ENCODE measurements around the gene MTSS2. TPM values are rescaled to one million over a fixed set of nuclear protein-coding genes. Genes with fewer than 3 reads are reported as not detected.
A peak's percentile ranks its signal among the peaks of the same experiment; 100 is the strongest.

Gene MTSS2
- total and polyA plus RNA-seq, 2 of the 4 experiments (the other 2 are of a cell fraction) = 9.1 to 86.2 TPM

DNA sequence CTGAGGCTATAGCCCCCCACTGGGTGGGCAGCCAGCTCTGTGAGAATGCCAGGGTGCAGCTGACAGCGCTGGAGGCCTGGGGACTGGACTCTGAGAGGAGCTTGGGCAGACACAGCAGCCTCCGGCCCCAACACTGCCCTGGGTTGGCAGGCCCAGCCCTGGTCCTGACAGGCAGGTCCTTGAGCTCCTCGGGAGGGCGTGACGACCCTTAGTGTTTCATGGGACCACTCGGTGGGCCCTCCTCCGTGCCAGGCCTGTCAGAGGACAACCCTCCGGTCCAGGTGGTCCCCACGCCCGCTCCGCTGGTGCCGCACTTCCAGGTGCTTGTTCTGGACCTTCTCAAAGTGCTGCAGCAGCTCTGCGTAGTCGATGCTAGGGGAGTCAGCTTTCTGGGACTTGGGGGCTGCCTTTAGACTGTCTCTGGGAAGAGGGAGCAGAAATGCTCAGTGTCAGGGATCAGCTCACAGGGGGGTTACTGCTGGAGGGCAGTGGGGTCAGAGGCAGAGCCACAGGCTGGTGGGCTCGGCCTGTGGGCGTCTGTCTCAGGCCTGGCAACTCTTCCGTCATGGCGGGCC lies 1.9 kb upstream of the MTSS2 start:
- Histone ChIP-seq H2AK5ac (ENCODE audit: low read depth, low read length) (peak overlapping the region; percentile 100), H4K91ac (ENCODE audit: insufficient read depth, low read depth, low read length) (peak overlapping the region; percentile 97), H3K56ac (ENCODE audit: extremely low read depth, insufficient read depth, low read length) (no peak overlapping the region; the same call in 1 of the 2 replicates), H3K18ac (ENCODE audit: low read depth, low read length) (peak overlapping the region; percentile 74), H3K4me3 (ENCODE audit: insufficient read depth, low read depth, low read length) (no peak overlapping the region), H3K4me2 (ENCODE audit: low read depth, low read length) (no peak overlapping the region), H3K9me1 (ENCODE audit: insufficient read depth, low read length) (peaks cover 48% of the 10 kb centered on the region), H2BK20ac (ENCODE audit: low read depth, low read length) (peak overlapping the region; percentile 89), H2BK5ac (ENCODE audit: low read depth, low read length, poor library complexity, severe bottlenecking) (peak overlapping the region; percentile 81), H2AK9ac (replicated peaks; ENCODE audit: low read depth, low read length, poor library complexity) (peak overlapping the region; percentile 97), H3K4ac (ENCODE audit: low read depth, low read length) (peak overlapping the region; percentile 99), H3K14ac (replicated peaks; ENCODE audit: low read depth, low read length) (peak overlapping the region; percentile 96), H2BK15ac (ENCODE audit: low read depth, low read length) (peak overlapping the region; percentile 99; the same call in 2 of the 3 replicates), H4K20me1 (ENCODE audit: insufficient read depth, low read length) (peaks cover 25% of the 10 kb centered on the region), H3K4me1 (ENCODE audit: control insufficient read depth, insufficient read depth, low read length) (peaks cover 64% of the 10 kb centered on the region), H3K36me3 (ENCODE audit: control insufficient read depth, insufficient read depth, low read length) (peaks cover 12% of the 10 kb centered on the region), H4K8ac (ENCODE audit: low read depth in 2 of 2, low read length in 2 of 2) (peak overlapping the region; percentile 92 to 98), H3K23ac (ENCODE audit: low read depth, low read length) (peak overlapping the region; percentile 89), H3K79me1 (ENCODE audit: low read depth in 1 of 2, low read length in 2 of 2) (peaks cover 0 to 67% of the 10 kb centered on the region in 2 experiments), H2AFZ (replicated peaks; ENCODE audit: low read length, poor library complexity) (peak overlapping the region; percentile 78), H3K27ac (ENCODE audit: insufficient read depth, low read length) (peak overlapping the region; percentile 68), H3K9ac (ENCODE audit: low read depth, low read length) (no peak overlapping the region; the same call in 1 of the 2 replicates), H4K5ac (ENCODE audit: low read depth, low read length) (peak overlapping the region; percentile 80), H3K27me3 (ENCODE audit: control insufficient read depth, insufficient read depth, low read length) (no peaks in the 10 kb centered on the region), H3K9me3 (ENCODE audit: control insufficient read depth, insufficient read depth, low read length) (no peaks in the 10 kb centered on the region), H2BK120ac (ENCODE audit: low read depth, low read length) (peak overlapping the region; percentile 93)
- intact Hi-C loops (cut with micrococcal nuclease) (loop anchor here (5.0 kb wide), 1 partner anchor 670 kb away; the partner anchor contains the start of gene CALB2), in situ Hi-C loops (cut with MboI; ENCODE audit: low sequenced_read_pairs) (loop anchor here (5.0 to 25.0 kb wide), 2 partner anchors 50 to 675 kb away; partner anchors contain the start of gene CALB2), dilution Hi-C loops (cut with HindIII; ENCODE audit: low sequenced_read_pairs, unreplicated experiment) (no loop called here)
- ChIA-PET CTCF (interaction anchor here (0.8 to 2.8 kb wide), 7 partner anchors 15 to 84 kb away, joined by 3 to 8 read pairs (median 4); no protein-coding TSS in a partner anchor), POLR2A (ENCODE audit: unreplicated experiment) (interaction anchor here (0.7 to 1.4 kb wide), 5 partner anchors 27 to 73 kb away, joined by 3 to 7 read pairs (median 3); no protein-coding TSS in a partner anchor)
- BruUV-seq (replicated peaks) = no TSS peak
- TF ChIP-seq RCOR1 (IDR thresholded peaks at IDR 0.05; ENCODE audit: insufficient replicate concordance, low read length) = no peak
- TF ChIP-seq BHLHE40 (IDR thresholded peaks at IDR 0.05; ENCODE audit: low read depth, low read length) = no peak
- TF ChIP-seq, protein P1, sequence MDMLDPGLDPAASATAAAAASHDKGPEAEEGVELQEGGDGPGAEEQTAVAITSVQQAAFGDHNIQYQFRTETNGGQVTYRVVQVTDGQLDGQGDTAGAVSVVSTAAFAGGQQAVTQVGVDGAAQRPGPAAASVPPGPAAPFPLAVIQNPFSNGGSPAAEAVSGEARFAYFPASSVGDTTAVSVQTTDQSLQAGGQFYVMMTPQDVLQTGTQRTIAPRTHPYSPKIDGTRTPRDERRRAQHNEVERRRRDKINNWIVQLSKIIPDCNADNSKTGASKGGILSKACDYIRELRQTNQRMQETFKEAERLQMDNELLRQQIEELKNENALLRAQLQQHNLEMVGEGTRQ (IDR thresholded peaks at IDR 0.05; ENCODE audit: low read depth, low read length) = no peak
- ATAC-seq (ENCODE audit: low read depth) (no peak), DNase-seq (no peak)
- 44% methylated on average over 7 of the region's 18 CpGs; no CpG with 5 or more reads in 1 of the 2 experiments for WGBS, 2 experiments (ENCODE audit: extremely low coverage in 2 of 2, insufficient read length in 1 of 2)

Data from IMR-90 (cell line).